ENCODE data around the gene CYP4F3. TPM values are rescaled to one million over a fixed set of nuclear protein-coding genes. Genes with fewer than 3 reads are reported as not detected.
"Not testable (repeated sequence)": the region's sequence is repeated elsewhere in the genome, so short reads cannot be mapped to it uniquely, and the experiment has no call there.

The CYP4F3 gene
- total RNA-seq, 1 experiment from 2014 or later = not detected

GRCh38 chr19:15631817-15632216 is 8.9 kb upstream of the CYP4F3 start:
- DNase-seq (ENCODE audit: low read depth) = no peak

- no peak for DNase-seq (ENCODE audit: low read depth)
Measured at GRCh38 chr19:15633082-15633835, 7.4 kb upstream of the CYP4F3 start.

DNA sequence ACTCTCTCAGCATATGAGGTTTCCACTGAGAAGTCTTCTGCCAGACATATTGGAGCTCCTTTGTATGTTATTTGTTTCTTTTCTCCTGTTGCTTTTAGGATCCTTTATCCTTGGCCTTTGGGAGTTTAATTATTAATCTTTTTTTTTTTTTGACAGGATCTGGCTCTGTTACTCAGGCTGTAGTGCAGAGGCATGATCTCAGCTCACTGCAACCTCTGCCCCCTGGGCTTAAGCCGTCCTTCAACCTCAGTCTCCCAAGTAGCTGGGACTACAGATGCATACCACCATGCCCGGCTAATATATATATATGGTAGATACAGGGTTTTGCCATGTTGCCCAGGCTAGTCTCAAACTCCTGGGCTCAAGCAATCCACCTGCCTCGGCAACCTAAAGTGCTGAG is 6.6 kb upstream of the CYP4F3 start:
- DNase-seq (ENCODE audit: low read depth) = no peak

- DNase-seq (ENCODE audit: low read depth) = no peak
Measured at GRCh38 chr19:15635016-15635805, 5.5 kb upstream of the CYP4F3 start.

DNA sequence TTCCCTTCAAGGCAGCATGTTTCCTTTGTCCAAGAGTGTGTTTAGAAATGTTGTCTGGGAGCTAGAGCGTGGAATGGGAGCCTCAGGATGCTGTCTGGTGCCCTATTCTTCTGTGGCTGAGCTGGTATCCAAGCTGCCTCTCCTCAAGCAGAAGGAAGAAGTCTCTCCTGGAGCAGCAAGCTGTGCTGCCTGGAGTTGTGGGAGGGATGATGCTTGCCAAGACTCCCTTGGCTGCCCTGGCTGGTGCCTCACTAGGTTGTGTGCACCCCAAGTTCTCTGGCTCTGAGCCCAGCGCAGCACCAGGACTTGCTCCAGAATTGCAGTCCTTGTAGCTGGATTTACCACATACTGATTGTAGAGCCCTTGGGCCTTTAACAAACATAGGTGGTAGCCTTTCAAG is 4.7 kb upstream of the CYP4F3 start:
- DNase-seq (ENCODE audit: low read depth) = no peak

DNA sequence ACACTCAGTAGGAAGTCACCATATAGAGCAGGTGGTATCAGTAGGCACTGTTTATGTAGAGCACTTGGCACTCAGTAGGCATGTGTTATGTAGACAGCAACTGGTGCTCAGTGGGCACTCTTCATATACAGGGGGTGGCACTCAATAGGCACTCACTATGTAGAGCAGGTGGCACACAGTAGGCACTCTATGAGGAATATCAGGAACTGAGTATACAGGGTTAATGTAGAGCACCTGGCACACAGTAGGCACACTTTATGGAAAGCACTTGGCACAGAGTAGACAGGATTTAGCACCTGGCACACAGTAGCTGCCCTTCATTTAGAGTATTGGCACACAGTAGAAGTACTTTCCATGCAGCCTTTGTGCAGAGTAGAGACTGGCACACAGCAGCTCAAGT is 1.1 kb upstream of the CYP4F3 start:
- no peak for DNase-seq (ENCODE audit: low read depth)

DNA sequence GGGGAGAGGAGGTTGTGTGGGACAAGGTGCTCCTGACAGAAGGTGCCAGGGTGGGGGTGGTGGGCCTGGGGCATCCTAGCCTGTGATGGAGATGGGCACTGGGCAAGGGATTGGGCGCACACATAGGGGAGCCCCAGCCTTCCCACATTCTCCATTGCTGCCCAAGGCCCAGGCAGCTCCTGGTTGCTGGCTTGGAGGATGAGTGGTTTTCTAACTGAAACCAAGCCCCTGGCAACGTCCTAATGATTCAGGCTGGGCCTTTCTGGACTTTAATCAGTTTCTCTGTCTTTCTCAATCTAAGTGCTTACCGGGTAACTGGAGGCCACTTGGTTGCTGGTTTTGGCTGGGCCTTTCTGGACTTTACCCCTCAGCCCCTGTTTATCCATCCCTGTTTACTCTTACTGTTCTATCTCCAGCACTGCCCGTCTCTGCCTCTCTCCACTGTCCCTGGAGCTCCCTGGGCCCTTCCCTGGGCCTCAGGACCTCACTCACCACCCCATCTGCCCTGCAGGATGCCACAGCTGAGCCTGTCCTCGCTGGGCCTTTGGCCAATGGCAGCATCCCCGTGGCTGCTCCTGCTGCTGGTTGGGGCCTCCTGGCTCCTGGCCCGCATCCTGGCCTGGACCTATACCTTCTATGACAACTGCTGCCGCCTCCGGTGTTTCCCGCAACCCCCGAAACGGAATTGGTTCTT is 354 bp downstream of the CYP4F3 start:
- DNase-seq (ENCODE audit: low read depth) = no peak

GRCh38 chr19:15641901-15642491 is 1.3 kb downstream of the CYP4F3 start:
- no peak for DNase-seq (ENCODE audit: low read depth)

- no peak for DNase-seq (ENCODE audit: low read depth)
Measured at GRCh38 chr19:15642807-15643206, 2.1 kb downstream of the CYP4F3 start.

DNA sequence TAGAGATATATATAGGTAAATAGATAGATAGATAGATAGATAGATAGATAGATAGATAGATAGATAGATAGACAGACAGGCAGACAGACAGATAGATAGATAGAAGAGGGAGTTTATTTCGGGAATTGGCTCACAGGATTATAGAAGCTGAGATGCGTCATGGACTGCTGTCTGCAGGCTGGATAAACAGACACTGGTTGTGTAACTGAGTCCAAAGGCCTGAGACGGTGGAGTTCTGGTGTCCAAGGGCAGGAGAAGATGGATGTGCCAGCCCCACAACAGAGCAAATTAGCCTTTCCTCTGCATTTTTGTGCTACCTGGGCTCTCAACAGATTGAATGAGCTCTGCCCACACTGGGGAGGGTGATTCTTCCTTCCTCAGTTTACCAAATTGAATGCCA is 2.7 kb downstream of the CYP4F3 start:
- DNase-seq (ENCODE audit: low read depth) = no peak

DNA sequence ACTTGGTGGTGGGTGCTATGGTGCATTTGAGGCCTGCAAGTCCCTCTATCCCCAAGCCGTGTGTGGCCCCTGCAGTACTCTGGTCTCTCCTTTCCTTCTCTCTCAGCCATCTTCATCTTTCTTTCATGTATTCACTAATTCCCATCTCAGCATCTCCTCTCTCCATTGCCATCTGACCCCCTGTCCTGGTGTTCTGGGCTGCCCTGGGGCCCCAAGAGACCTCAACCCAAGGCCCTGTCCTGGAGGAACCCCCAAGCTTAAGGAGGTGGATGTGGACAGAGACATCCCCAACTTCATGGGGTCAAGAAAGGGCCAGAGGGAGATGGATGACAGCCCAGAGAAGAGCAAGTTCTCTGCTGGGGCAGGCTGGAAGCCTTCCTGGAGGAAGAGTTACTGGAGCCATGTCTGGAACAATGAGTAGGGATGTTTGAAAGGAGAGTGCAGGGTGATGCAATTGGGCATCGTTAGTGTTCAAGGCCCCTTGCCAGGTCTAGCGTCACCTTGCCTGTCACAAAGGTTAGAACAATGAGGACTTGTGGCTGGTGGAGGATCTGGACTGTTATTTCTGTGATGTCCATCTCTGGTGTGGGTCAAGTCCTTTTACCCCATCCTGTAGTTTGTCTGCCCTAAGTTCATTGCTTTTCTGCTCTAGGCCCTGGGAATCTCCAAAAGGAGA is 3.5 kb downstream of the CYP4F3 start:
- no peak for DNase-seq (ENCODE audit: low read depth)

DNA sequence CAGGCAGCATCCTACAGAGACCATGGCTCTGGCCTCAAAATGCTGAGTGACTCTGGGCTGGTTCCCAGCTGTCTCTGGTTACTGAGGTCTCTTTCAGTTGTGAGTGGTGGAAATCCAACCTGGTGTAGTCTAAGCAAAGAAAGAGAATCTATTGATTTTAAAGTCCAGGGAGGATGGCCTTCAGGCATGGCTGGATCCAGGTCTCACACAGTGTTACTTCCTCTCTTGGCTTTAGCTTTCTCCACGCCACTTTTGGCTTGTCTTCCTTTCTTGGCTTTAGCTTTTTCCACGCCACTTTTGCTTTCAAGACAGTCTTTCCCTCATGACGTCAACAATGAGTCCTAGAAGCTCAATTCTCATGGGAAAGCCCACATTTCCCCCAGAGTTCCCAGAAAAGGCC is 4.1 kb downstream of the CYP4F3 start:
- DNase-seq (ENCODE audit: low read depth) = no peak

DNA sequence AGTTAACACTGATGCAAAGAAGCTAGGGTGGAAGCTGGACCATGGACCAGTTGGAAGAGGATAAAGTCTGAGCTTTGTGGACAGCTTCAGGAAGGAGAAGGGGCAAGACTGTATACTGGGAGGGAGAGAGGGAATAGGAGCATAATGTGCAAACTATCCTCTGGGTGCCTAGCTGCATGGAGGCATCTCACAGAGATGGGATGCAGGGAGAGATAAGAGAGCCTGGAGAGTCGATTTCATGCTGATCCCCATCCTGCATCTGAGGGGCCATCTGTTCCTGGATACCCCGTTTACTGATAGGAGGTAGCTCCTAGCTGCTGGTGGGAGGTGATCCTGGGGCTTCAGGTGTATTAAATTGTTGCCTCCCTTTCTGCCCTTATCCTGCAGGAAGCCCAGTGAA is 8.8 kb downstream of the CYP4F3 start:
- no peak for DNase-seq (ENCODE audit: low read depth)

DNA sequence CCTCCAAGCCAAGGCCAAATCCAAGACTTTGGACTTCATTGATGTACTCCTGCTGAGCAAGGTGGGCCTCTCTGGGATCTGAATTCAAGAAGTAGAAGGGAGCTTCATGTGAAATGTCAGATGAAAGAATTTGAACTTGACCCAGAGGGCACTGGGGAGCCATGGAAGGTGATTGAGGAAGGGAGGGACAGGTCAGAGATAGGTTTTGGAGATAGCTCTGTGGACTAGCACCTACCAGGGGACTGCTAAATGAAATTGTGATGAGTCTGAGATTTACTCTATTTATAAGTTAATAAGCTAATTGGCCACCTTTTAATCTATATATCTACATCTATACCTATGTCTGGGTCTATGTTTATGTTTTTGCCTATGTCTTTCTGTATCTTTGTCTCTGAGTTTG is 9.4 kb downstream of the CYP4F3 start:
- not testable (repeated sequence) for DNase-seq (ENCODE audit: low read depth)

DNA sequence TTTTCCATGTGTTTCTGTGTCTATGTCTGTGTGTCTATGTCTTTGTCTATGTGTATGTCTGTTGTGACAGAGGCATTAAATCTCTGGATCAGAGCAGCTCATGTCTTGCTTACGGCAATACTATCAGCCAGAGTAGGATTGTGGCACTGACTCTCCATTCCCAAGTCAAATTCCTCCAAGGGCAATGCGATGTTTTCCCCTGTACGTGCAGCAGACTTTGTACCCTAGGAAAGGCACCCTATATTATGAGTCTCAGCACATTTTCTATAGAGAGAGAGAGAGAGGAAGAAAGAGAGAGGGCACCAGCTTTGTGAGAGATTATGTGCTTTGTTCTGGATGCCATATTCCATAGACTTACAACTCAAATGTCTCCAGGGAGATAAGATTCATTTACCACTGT is 11.1 kb downstream of the CYP4F3 start:
- no peak for DNase-seq (ENCODE audit: low read depth)

DNA sequence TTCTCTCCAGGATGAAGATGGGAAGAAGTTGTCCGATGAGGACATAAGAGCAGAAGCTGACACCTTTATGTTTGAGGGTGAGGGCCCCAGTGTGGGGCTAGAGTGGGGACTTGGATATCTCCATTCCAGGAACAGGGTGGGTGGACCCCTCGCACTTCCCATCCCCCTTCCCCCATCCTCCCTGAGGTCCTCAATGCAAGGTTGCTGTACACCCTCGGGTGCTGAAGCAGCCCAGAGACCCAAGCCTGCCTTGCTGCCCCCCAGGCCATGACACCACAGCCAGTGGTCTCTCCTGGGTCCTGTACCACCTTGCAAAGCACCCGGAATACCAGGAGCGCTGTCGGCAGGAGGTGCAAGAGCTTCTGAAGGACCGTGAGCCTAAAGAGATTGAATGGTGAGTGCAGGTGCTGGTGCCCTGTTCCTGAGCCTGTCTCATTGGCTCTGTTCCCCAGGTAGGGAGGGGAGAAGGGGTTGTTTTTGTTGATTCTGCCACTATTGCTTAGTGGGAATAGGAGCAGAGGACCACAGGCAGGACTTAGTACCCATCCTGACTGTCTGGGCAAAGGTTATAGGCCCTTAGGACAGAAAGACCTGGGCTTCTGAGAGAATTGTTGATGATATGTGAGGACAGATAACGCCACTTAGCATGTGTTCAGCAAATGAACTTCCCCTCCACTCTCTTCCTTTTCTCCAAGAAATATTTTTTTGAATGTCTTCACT is 12.0 kb downstream of the CYP4F3 start:
- DNase-seq (ENCODE audit: low read depth) = no peak

DNA sequence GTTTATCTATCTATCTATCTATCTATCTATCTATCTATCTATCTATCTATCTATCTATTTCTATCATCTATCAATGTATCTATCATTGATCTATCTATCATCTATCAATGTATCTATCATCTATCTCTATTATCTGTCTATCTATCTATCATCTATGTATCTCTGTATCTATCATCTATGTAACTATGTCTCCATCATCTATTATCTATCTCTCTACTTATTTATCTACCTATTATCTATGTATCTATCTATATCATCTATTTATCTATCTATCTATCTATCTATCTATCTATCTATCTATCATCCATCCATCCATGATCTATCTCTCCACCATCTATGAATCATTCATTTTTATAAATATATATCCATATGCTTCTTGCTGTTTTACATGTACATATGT is 15.8 kb downstream of the CYP4F3 start:
- no peak for DNase-seq (ENCODE audit: low read depth)

DNA sequence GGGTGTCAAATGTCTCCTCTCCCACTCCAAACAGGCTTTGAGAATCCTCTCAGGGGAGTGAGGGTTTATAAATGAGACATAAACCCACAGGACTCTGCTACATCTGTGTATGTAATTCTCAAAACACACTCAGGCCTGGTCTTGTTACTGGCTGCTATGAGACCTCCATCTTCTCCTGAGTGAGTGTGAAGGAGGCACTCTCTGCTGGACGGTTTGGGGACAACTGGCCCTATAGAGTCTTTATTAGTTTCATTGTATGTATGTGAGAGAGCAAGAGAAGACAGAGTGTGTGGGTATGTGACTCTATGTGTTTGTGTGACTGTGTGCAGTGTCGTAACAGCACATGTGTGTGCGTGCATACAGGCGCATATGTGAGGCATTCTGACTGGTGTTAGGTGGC is 22.6 kb downstream of the CYP4F3 start:
- no peak for DNase-seq (ENCODE audit: low read depth)

GRCh38 chr19:15666186-15666585 is 25.5 kb downstream of the CYP4F3 start:
- no peak for DNase-seq (ENCODE audit: low read depth)

DNA sequence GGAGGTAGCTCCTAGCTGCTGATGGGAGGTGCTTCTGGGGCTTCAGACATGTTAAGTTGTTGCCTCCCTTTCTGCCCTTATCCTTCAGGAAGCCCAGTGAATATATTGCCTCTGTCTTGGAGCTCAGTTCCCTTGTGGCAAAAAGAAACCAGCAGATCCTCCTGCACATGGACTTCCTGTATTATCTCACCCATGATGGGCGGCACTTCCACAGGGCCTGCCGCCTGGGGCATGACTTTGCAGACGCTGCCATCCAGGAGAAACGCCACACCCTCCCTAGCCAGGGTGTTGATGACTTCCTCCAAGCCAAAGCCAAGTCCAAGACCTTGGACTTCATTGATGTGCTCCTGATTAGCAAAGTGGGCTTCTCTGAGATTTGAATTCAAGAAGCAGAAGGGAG is 26.2 kb downstream of the CYP4F3 start:
- DNase-seq (ENCODE audit: low read depth) = no peak

- DNase-seq (ENCODE audit: low read depth) = no peak
Measured at GRCh38 chr19:15669440-15669839, 28.7 kb downstream of the CYP4F3 start.

Data from LHCN-M2 (cell line).